DMS79 (cell line): ENCODE results near the gene FBXW2.
"Not testable (repeated sequence)": the region's sequence is repeated elsewhere in the genome, so short reads cannot be mapped to it uniquely, and the experiment has no call there.

Experiments
- DNase-seq: peaks from one replicate; lab custom pipeline; 2025; lab: John Stamatoyannopoulos, UW

The FBXW2 gene

GRCh38 chr9:120778758-120779157 is 14.5 kb downstream of the FBXW2 start:
- no peak for DNase-seq

- no peak for DNase-seq
Measured at GRCh38 chr9:120777229-120777628, 16.0 kb downstream of the FBXW2 start.

- DNase-seq, result no peak
Measured at GRCh38 chr9:120776788-120777187, 16.4 kb downstream of the FBXW2 start.

GRCh38 chr9:120775859-120776258 is 17.4 kb downstream of the FBXW2 start:
- no peak for DNase-seq

GRCh38 chr9:120774719-120775118 is 18.5 kb downstream of the FBXW2 start:
- DNase-seq, result no peak

GRCh38 chr9:120773256-120773655 is 20.0 kb downstream of the FBXW2 start:
- no peak for DNase-seq

- no peak for DNase-seq
Measured at GRCh38 chr9:120770931-120771330, 22.3 kb downstream of the FBXW2 start.

- no peak for DNase-seq
Measured at GRCh38 chr9:120768886-120769285, 24.3 kb downstream of the FBXW2 start.

- no peak for DNase-seq
Measured at GRCh38 chr9:120768247-120768646, 25.0 kb downstream of the FBXW2 start.

GRCh38 chr9:120767451-120767850 is 25.8 kb downstream of the FBXW2 start:
- no peak for DNase-seq

- no peak for DNase-seq
Measured at GRCh38 chr9:120765910-120766425, 27.2 kb downstream of the FBXW2 start.

- DNase-seq, result no peak
Measured at GRCh38 chr9:120764476-120764875, 28.7 kb downstream of the FBXW2 start.

- no peak for DNase-seq
Measured at GRCh38 chr9:120761006-120761405, 32.2 kb downstream of the FBXW2 start.

- no peak for DNase-seq
Measured at GRCh38 chr9:120759755-120760400, 33.3 kb downstream of the FBXW2 start.

GRCh38 chr9:120758544-120758943 is 34.7 kb downstream of the FBXW2 start:
- DNase-seq, result no peak

GRCh38 chr9:120757026-120757913 is 35.9 kb downstream of the FBXW2 start:
- no peak for DNase-seq

GRCh38 chr9:120756531-120756930 is 36.7 kb downstream of the FBXW2 start:
- no peak for DNase-seq

- DNase-seq, result peak; percentile 10
Measured at GRCh38 chr9:120755810-120756434, 37.3 kb downstream of the FBXW2 start.

GRCh38 chr9:120755044-120755443 is 38.2 kb downstream of the FBXW2 start:
- DNase-seq, result no peak

GRCh38 chr9:120750421-120750820 is 42.8 kb downstream of the FBXW2 start:
- no peak for DNase-seq

GRCh38 chr9:120746366-120746765 is 46.9 kb downstream of the FBXW2 start:
- not testable (repeated sequence) for DNase-seq

GRCh38 chr9:120745278-120745677 is 47.9 kb downstream of the FBXW2 start:
- no peak for DNase-seq

GRCh38 chr9:120742951-120743416 is 50.2 kb downstream of the FBXW2 start:
- no peak for DNase-seq
